ENCODE measurements around the gene VPS26B.
"Not testable (repeated sequence)": the region's sequence is repeated elsewhere in the genome, so short reads cannot be mapped to it uniquely, and the experiment has no call there.

The VPS26B gene

GRCh38 chr11:134281635-134282034 lies 57.2 kb downstream of the VPS26B start:
- DNase-seq (ENCODE audit: low read depth in 2 of 2) = not testable (repeated sequence)

- DNase-seq (ENCODE audit: low read depth in 2 of 2) = no peak
Observed at GRCh38 chr11:134282121-134283045, 57.9 kb downstream of the VPS26B start.

GRCh38 chr11:134283461-134284230 lies 59.2 kb downstream of the VPS26B start:
- no peak for DNase-seq (ENCODE audit: low read depth in 2 of 2)

GRCh38 chr11:134284349-134284748 lies 59.9 kb downstream of the VPS26B start:
- not testable (repeated sequence) for DNase-seq (ENCODE audit: low read depth in 2 of 2)

GRCh38 chr11:134287561-134287960 lies 63.1 kb downstream of the VPS26B start:
- DNase-seq (ENCODE audit: low read depth in 2 of 2) = no peak

GRCh38 chr11:134288486-134288885 lies 64.0 kb downstream of the VPS26B start:
- no peak for DNase-seq (ENCODE audit: low read depth in 2 of 2)

GRCh38 chr11:134289167-134289566 lies 64.7 kb downstream of the VPS26B start:
- no peak for DNase-seq (ENCODE audit: low read depth in 2 of 2)

- DNase-seq (ENCODE audit: low read depth in 2 of 2) = no peak
Observed at GRCh38 chr11:134289789-134290188, 65.3 kb downstream of the VPS26B start.

- no peak for DNase-seq (ENCODE audit: low read depth in 2 of 2)
Observed at GRCh38 chr11:134290646-134291045, 66.2 kb downstream of the VPS26B start.

- no peak for DNase-seq (ENCODE audit: low read depth in 2 of 2)
Observed at GRCh38 chr11:134291196-134291595, 66.7 kb downstream of the VPS26B start.

- no peak for DNase-seq (ENCODE audit: low read depth in 2 of 2)
Observed at GRCh38 chr11:134292661-134293060, 68.2 kb downstream of the VPS26B start.

- DNase-seq (ENCODE audit: low read depth in 2 of 2) = no peak
Observed at GRCh38 chr11:134293119-134294113, 68.9 kb downstream of the VPS26B start.

- DNase-seq (ENCODE audit: low read depth in 2 of 2) = no peak
Observed at GRCh38 chr11:134294664-134295063, 70.2 kb downstream of the VPS26B start.
